Measurements from ENCODE around the gene TUBB.
"Not testable (repeated sequence)": the region's sequence is repeated elsewhere in the genome, so short reads cannot be mapped to it uniquely, and the experiment has no call there.

GRCh38 chr6:30723159-30723842, 3.1 kb downstream of the TUBB start:
- TF ChIP-seq, protein P1, sequence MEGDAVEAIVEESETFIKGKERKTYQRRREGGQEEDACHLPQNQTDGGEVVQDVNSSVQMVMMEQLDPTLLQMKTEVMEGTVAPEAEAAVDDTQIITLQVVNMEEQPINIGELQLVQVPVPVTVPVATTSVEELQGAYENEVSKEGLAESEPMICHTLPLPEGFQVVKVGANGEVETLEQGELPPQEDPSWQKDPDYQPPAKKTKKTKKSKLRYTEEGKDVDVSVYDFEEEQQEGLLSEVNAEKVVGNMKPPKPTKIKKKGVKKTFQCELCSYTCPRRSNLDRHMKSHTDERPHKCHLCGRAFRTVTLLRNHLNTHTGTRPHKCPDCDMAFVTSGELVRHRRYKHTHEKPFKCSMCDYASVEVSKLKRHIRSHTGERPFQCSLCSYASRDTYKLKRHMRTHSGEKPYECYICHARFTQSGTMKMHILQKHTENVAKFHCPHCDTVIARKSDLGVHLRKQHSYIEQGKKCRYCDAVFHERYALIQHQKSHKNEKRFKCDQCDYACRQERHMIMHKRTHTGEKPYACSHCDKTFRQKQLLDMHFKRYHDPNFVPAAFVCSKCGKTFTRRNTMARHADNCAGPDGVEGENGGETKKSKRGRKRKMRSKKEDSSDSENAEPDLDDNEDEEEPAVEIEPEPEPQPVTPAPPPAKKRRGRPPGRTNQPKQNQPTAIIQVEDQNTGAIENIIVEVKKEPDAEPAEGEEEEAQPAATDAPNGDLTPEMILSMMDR (tag by site-specific recombination; IDR thresholded peaks at IDR 0.05), result not testable (repeated sequence)
- not testable (repeated sequence) for TF ChIP-seq ZNF76 (tag by site-specific recombination; IDR thresholded peaks at IDR 0.05; ENCODE audit: borderline replicate concordance, low read depth); ZBTB49 (tag by site-specific recombination; IDR thresholded peaks at IDR 0.05; ENCODE audit: low read depth); ZBTB26 (tag by site-specific recombination; optimal IDR thresholded peaks at IDR 0.05); GLI4 (tag by site-specific recombination; IDR thresholded peaks at IDR 0.05); ZNF785 (tag by site-specific recombination; IDR thresholded peaks at IDR 0.05); ZNF23 (tag by site-specific recombination; IDR thresholded peaks at IDR 0.05; ENCODE audit: borderline replicate concordance); ZIC2 (tag by site-specific recombination; IDR thresholded peaks at IDR 0.05); ZNF37A (tag by site-specific recombination; IDR thresholded peaks at IDR 0.05); ZNF26 (tag by site-specific recombination; IDR thresholded peaks at IDR 0.05); HOXC10 (CRISPR knock-in tag; IDR thresholded peaks at IDR 0.05)
- TF ChIP-seq, protein P2, sequence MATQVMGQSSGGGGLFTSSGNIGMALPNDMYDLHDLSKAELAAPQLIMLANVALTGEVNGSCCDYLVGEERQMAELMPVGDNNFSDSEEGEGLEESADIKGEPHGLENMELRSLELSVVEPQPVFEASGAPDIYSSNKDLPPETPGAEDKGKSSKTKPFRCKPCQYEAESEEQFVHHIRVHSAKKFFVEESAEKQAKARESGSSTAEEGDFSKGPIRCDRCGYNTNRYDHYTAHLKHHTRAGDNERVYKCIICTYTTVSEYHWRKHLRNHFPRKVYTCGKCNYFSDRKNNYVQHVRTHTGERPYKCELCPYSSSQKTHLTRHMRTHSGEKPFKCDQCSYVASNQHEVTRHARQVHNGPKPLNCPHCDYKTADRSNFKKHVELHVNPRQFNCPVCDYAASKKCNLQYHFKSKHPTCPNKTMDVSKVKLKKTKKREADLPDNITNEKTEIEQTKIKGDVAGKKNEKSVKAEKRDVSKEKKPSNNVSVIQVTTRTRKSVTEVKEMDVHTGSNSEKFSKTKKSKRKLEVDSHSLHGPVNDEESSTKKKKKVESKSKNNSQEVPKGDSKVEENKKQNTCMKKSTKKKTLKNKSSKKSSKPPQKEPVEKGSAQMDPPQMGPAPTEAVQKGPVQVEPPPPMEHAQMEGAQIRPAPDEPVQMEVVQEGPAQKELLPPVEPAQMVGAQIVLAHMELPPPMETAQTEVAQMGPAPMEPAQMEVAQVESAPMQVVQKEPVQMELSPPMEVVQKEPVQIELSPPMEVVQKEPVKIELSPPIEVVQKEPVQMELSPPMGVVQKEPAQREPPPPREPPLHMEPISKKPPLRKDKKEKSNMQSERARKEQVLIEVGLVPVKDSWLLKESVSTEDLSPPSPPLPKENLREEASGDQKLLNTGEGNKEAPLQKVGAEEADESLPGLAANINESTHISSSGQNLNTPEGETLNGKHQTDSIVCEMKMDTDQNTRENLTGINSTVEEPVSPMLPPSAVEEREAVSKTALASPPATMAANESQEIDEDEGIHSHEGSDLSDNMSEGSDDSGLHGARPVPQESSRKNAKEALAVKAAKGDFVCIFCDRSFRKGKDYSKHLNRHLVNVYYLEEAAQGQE (tag by site-specific recombination; IDR thresholded peaks at IDR 0.05), result not testable (repeated sequence)
- TF ChIP-seq, protein P3, sequence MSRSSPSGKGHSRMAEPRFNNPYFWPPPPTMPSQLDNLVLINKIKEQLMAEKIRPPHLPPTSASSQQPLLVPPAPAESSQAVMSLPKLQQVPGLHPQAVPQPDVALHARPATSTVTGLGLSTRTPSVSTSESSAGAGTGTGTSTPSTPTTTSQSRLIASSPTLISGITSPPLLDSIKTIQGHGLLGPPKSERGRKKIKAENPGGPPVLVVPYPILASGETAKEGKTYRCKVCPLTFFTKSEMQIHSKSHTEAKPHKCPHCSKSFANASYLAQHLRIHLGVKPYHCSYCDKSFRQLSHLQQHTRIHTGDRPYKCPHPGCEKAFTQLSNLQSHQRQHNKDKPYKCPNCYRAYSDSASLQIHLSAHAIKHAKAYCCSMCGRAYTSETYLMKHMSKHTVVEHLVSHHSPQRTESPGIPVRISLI (tag by site-specific recombination; IDR thresholded peaks at IDR 0.05), result not testable (repeated sequence)
- TF ChIP-seq, protein P4, sequence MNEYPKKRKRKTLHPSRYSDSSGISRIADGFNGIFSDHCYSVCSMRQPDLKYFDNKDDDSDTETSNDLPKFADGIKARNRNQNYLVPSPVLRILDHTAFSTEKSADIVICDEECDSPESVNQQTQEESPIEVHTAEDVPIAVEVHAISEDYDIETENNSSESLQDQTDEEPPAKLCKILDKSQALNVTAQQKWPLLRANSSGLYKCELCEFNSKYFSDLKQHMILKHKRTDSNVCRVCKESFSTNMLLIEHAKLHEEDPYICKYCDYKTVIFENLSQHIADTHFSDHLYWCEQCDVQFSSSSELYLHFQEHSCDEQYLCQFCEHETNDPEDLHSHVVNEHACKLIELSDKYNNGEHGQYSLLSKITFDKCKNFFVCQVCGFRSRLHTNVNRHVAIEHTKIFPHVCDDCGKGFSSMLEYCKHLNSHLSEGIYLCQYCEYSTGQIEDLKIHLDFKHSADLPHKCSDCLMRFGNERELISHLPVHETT (tag by site-specific recombination; IDR thresholded peaks at IDR 0.05), result not testable (repeated sequence)
